ENCODE measurements around the gene SPIN2A.
A peak's percentile ranks its signal among the peaks of the same experiment; 100 is the strongest.
"Not testable (repeated sequence)": the region's sequence is repeated elsewhere in the genome, so short reads cannot be mapped to it uniquely, and the experiment has no call there.

Gene SPIN2A

DNA sequence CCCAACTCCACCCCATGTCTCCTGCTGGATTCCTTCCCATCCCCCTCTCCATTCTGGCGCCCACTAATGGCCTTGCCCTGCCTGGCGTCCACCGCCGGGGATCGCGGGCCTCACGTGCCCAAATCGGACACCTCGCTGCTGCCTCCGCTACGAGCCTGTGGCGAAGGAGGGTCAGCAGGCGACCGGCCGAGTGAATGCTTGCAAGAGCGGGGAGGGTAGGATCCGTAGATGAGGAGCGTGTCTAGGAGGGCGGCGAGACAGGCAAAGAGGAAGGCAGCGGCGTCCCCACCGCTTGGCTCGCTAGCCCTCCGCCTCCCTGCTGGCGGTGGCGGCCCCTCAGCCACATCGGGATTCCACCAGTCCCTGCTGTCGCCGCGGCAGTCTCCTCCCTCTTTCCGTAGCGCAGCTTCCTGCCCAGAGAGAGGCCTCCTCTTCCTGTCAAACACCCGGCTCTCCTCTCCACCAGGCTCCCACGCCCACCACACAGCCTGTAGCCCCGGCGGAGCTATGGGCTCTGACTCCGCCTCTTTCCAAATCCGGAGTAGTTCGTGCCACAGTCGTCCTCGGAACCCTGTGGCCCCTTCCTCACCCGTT, 15.9 kb downstream of the SPIN2A start, which contains the start of gene SPIN2B:
SPIN2B (minus strand) TSS at position 387 of the 594 bp plus-strand sequence.
- DNase-seq (ENCODE audit: low spot score) = peak; percentile 89
- in situ Hi-C loops (cut with MboI; ENCODE audit: low sequenced_read_pairs, unreplicated experiment) = no loop called here
- TF ChIP-seq, protein P1, sequence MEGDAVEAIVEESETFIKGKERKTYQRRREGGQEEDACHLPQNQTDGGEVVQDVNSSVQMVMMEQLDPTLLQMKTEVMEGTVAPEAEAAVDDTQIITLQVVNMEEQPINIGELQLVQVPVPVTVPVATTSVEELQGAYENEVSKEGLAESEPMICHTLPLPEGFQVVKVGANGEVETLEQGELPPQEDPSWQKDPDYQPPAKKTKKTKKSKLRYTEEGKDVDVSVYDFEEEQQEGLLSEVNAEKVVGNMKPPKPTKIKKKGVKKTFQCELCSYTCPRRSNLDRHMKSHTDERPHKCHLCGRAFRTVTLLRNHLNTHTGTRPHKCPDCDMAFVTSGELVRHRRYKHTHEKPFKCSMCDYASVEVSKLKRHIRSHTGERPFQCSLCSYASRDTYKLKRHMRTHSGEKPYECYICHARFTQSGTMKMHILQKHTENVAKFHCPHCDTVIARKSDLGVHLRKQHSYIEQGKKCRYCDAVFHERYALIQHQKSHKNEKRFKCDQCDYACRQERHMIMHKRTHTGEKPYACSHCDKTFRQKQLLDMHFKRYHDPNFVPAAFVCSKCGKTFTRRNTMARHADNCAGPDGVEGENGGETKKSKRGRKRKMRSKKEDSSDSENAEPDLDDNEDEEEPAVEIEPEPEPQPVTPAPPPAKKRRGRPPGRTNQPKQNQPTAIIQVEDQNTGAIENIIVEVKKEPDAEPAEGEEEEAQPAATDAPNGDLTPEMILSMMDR (IDR thresholded peaks at IDR 0.05; ENCODE audit: borderline replicate concordance, control extremely low read depth, extremely low read depth, insufficient read depth, missing control alignments) = no peak

DNA sequence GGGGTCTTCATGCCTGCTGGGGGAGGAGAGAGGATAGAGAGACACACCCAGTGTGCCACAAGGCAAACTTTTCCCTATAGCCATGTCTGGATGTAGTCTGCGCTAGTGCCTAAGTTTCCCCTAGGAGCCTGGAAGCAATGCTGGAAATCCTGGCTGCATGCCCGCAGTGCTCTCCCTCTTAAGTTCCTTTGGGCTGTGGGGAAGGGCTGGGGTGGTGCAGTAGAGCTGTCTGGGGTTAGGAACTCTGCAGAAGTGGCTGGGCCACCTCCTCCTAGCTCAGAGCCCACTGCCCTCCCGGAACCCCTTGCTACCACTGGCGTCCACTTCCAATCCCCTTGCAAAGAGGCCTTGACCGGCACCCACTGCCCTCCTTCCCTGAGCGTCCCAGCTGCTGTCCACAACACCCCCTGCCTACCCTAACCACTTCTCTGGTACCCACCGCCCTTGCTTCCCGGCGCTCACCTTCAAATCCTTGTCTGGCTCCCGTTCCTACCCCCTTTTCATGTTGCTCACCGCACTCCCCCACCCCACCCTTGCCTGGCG, 16.5 kb downstream of the SPIN2A start:
- DNase-seq (ENCODE audit: low spot score); in situ Hi-C loops (cut with MboI; ENCODE audit: low sequenced_read_pairs, unreplicated experiment): not testable (repeated sequence)

DNA sequence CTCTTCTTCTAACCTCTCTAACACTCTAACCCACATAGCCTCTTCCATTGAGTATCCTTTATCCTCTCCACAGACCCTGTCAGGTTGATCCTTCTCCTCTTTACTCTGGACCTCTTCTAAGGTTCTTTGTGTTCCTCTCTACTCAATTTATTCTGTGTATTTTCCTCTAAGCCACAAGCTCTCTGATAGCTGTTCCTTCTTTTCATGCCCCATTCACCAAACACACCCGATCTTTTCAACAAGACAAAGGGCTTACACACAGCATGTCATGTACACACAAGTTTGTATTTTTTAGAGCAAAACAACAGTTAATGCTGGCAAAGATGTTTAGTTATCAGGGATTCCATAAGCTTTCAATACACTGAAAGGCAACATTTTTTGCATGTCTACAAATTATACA, 17.8 kb downstream of the SPIN2A start:
- no peak for DNase-seq (ENCODE audit: low spot score)
- in situ Hi-C loops (cut with MboI; ENCODE audit: low sequenced_read_pairs, unreplicated experiment) = no loop called here
- TF ChIP-seq, protein P1 (IDR thresholded peaks at IDR 0.05; ENCODE audit: borderline replicate concordance, control extremely low read depth, extremely low read depth, insufficient read depth, missing control alignments) = no peak

DNA sequence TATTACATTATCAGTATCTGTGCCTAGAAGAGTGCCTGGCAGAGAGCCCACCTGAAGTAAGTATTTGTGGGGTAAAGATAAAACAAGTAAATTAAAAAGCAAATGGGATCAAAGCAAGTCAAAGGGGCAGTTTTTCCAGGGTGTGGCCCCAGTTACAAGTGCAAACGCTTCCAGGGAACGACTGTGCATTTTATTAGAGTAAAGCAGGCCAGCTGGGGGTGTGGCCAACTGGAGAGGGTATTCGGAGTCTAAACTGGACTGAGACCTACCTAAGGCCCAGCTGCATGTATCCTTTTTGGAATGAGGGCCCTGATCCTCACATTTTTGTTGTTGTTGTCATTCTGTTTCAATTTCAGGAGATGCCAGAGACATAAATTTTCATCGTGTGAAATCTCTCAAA, 19.6 kb downstream of the SPIN2A start:
- DNase-seq (ENCODE audit: low spot score); in situ Hi-C loops (cut with MboI; ENCODE audit: low sequenced_read_pairs, unreplicated experiment): not testable (repeated sequence)

DNA sequence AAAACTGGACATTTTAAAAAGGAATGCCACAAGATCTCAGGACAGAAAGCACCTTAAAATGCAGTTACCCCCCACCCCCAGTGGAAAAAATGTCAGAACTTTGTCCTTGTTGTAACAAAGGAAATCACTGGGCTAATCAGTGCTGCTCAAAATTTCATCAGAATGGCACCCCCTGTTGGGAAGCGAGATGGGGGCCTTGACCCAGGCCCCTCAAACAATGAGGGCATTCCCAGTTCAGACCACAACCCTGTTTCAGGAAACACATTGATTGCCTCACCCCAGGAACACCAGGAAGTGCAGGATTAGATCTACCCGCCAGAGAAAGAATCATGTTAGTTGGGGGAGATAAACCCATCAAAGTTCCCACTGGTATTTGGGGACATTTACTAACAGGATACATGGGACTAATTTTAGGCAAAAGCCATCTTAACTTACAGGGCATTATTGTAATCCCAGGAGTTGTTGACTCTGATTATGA, 32.2 kb downstream of the SPIN2A start:
- in situ Hi-C loops (cut with MboI; ENCODE audit: low sequenced_read_pairs, unreplicated experiment) = no loop called here
- TF ChIP-seq, protein P1 (IDR thresholded peaks at IDR 0.05; ENCODE audit: borderline replicate concordance, control extremely low read depth, extremely low read depth, insufficient read depth, missing control alignments) = no peak
- DNase-seq (ENCODE audit: low spot score) = no peak

DNA sequence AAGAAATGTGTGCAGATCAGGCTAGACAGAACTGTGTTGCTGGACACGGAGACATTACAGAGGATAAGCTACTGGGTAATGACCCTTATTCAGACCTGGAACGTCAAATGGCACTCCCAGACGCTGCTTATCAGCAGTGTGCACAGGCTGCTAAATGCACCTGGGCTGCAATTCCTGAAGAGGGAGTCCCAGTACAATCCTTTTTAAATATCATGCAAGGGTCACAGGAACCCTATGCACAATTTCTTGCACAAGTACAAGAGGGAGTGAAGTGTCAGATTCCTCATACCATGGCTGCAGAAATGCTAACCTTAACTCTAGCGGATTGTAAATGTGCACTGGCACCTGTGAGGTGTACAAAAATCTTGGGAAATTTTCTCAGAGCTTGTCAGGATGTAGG, 32.8 kb downstream of the SPIN2A start:
- no peak for DNase-seq (ENCODE audit: low spot score)
- TF ChIP-seq, protein P1 (IDR thresholded peaks at IDR 0.05; ENCODE audit: borderline replicate concordance, control extremely low read depth, extremely low read depth, insufficient read depth, missing control alignments) = no peak
- in situ Hi-C loops (cut with MboI; ENCODE audit: low sequenced_read_pairs, unreplicated experiment) = no loop called here

DNA sequence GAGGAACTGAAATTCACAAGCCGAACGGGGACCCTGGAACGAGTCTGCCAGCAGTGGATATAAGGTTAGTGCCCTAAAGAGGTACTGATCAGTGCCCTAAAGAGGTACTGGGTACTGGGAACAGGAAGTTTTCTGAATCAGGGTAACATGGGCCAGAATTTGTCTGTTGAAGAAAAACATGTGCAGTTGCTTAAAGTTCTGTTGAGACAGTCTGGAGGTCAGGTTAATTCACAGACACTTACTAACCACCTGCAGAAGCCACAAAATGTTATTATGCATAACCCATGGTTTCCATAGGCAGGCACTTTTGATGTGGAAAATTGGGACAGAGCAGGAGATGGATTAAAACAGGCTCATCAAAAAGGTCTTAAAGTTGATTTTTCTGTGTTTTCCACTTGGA, 33.7 kb downstream of the SPIN2A start:
- in situ Hi-C loops (cut with MboI; ENCODE audit: low sequenced_read_pairs, unreplicated experiment) = no loop called here
- no peak for DNase-seq (ENCODE audit: low spot score)
- TF ChIP-seq, protein P1 (IDR thresholded peaks at IDR 0.05; ENCODE audit: borderline replicate concordance, control extremely low read depth, extremely low read depth, insufficient read depth, missing control alignments) = no peak

DNA sequence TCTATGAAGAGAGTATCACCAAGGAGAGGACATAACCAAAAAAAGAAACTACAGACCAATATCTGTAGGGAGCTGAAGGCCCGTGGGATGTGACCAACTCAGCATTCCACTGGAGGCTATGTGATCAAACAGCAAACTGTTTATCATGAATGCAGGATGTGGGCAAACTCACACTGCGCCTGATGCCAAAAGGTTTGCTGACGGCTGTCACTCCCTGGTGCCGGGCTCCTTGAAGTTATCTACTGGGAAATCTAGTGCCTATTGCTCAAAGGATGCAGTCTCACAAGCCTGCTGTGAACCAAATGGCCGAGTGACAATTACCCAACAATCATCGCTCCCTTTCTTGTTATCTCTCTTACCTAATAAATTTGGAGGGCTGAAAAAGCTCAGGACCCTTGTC, 34.3 kb downstream of the SPIN2A start:
- not testable (repeated sequence) for DNase-seq (ENCODE audit: low spot score)

More for the DNA sequence above, 34.3 kb downstream of the SPIN2A start:
- in situ Hi-C loops (cut with MboI; ENCODE audit: low sequenced_read_pairs, unreplicated experiment) = not testable (repeated sequence)

Measured in GM13976 (cell line).